HepG2 (cell line): ENCODE results near the gene RSBN1L. TPM values are rescaled to one million over a fixed set of nuclear protein-coding genes. Genes with fewer than 3 reads are reported as not detected.

Experiments
- AGO1 ChIP-seq: fragments of 200-400 bp; formaldehyde crosslinking; IDR thresholded peaks from 2 replicates; pipeline ENCODE4 v1.6.1; 2017; ENCODE audit warnings: mild to moderate bottlenecking, low read depth, low read length, moderate library complexity; ENCODE audit not compliant: poor library complexity, severe bottlenecking
- AHR ChIP-seq: IDR thresholded peaks from 2 replicates; pipeline ENCODE4 v1.6.1; 2018; ENCODE audit warnings: missing genetic modification reagents, missing compliant biosample characterization
- BRD4 ChIP-seq: sonication (generic); formaldehyde crosslinking; IDR thresholded peaks from 2 replicates; pipeline ENCODE4 v1.4.0; 2020; ENCODE audit warnings: missing genetic modification reagents
- HNRNPUL1 ChIP-seq: fragments of 200-400 bp; formaldehyde crosslinking; IDR thresholded peaks from 2 replicates; pipeline ENCODE4 v1.6.1; 2017; ENCODE audit warnings: low read depth, mild to moderate bottlenecking, low read length, moderate library complexity
- ISL2 ChIP-seq: sonication (generic); formaldehyde crosslinking; IDR thresholded peaks from 2 replicates; pipeline ENCODE4 v1.5.0; 2020; ENCODE audit warnings: missing genetic modification reagents
- KDM4B ChIP-seq: sonication (generic); formaldehyde crosslinking; IDR thresholded peaks from 2 replicates; pipeline ENCODE4 v1.4.0; 2020; ENCODE audit warnings: missing genetic modification reagents
- KLF12 ChIP-seq: sonication (generic); formaldehyde crosslinking; IDR thresholded peaks from 2 replicates; pipeline ENCODE4 v1.4.0; 2020; ENCODE audit warnings: missing genetic modification reagents, borderline replicate concordance
- KLF9 ChIP-seq: IDR thresholded peaks from 2 replicates; pipeline ENCODE4 v1.6.1; 2016; ENCODE audit warnings: low read depth
- MEIS1 ChIP-seq: sonication (generic); formaldehyde crosslinking; IDR thresholded peaks from 2 replicates; pipeline ENCODE4 v1.9.0; 2021; ENCODE audit warnings: mild to moderate bottlenecking, missing genetic modification reagents, moderate library complexity, borderline replicate concordance
- MTF1 ChIP-seq: sonication (generic); formaldehyde crosslinking; IDR thresholded peaks from 2 replicates; pipeline ENCODE4 v1.5.0; 2020; ENCODE audit warnings: missing genetic modification reagents
- MTF2 ChIP-seq: sonication (generic); formaldehyde crosslinking; IDR thresholded peaks from 2 replicates; pipeline ENCODE4 v1.5.0; 2020; ENCODE audit warnings: missing genetic modification reagents, borderline replicate concordance
- NR2C2 ChIP-seq: sonication (generic); formaldehyde crosslinking; IDR thresholded peaks from 2 replicates; pipeline ENCODE4 v1.4.0; 2020; ENCODE audit warnings: missing genetic modification reagents, mild to moderate bottlenecking, moderate library complexity, borderline replicate concordance
- NRL ChIP-seq: sonication (generic); formaldehyde crosslinking; IDR thresholded peaks from 2 replicates; pipeline ENCODE4 v1.5.0; 2020; ENCODE audit warnings: missing genetic modification reagents, mild to moderate bottlenecking, moderate library complexity, borderline replicate concordance
- RELA ChIP-seq: sonication (generic); formaldehyde crosslinking; IDR thresholded peaks from 2 replicates; pipeline ENCODE4 v1.4.0; 2020; ENCODE audit warnings: missing genetic modification reagents
- RXRB ChIP-seq: IDR thresholded peaks from 2 replicates; pipeline ENCODE4 v1.6.1; 2016; ENCODE audit warnings: borderline replicate concordance, missing genetic modification reagents, missing compliant biosample characterization
- SETDB1 ChIP-seq: sonication (generic); formaldehyde crosslinking; IDR thresholded peaks from 2 replicates; pipeline ENCODE4 v1.5.1; 2020; ENCODE audit warnings: missing genetic modification reagents, mild to moderate bottlenecking, borderline replicate concordance
- SMYD3 ChIP-seq: sonication (generic); formaldehyde crosslinking; IDR thresholded peaks from 2 replicates; pipeline ENCODE4 v1.8.1; 2023; ENCODE audit warnings: mild to moderate bottlenecking, missing genetic modification reagents
- SNAPC2 ChIP-seq: sonication (generic); formaldehyde crosslinking; IDR thresholded peaks from 2 replicates; pipeline ENCODE4 v1.8.1; 2022; ENCODE audit warnings: mild to moderate bottlenecking, missing genetic modification reagents
- SOX5 ChIP-seq: IDR thresholded peaks from 2 replicates; pipeline ENCODE4 v1.6.1; 2016; ENCODE audit warnings: borderline replicate concordance
- TRIM24 ChIP-seq: sonication (generic); formaldehyde crosslinking; IDR thresholded peaks from 2 replicates; pipeline ENCODE4 v1.8.0; 2022; ENCODE audit warnings: mild to moderate bottlenecking, missing genetic modification reagents
- ZKSCAN5 ChIP-seq: sonication (generic); formaldehyde crosslinking; IDR thresholded peaks from 2 replicates; pipeline ENCODE4 v1.5.1; 2020; ENCODE audit warnings: mild to moderate bottlenecking, missing genetic modification reagents
- ZMAT3 ChIP-seq: sonication (generic); formaldehyde crosslinking; conservative IDR thresholded peaks from 2 replicates; pipeline ENCODE4 v1.7.0; 2021; ENCODE audit warnings: missing genetic modification reagents
- ZNF547 ChIP-seq: sonication (generic); formaldehyde crosslinking; IDR thresholded peaks from 2 replicates; pipeline ENCODE4 v1.5.1; 2020; ENCODE audit warnings: mild to moderate bottlenecking, missing genetic modification reagents
- ZNF782 ChIP-seq: sonication (generic); formaldehyde crosslinking; IDR thresholded peaks from 2 replicates; pipeline ENCODE4 v1.4.0; 2020; ENCODE audit warnings: missing genetic modification reagents, mild to moderate bottlenecking, borderline replicate concordance
- ZNF839 ChIP-seq: sonication (generic); formaldehyde crosslinking; IDR thresholded peaks from 2 replicates; pipeline ENCODE4 v1.4.0; 2020; ENCODE audit warnings: missing genetic modification reagents, mild to moderate bottlenecking, borderline replicate concordance
- ZSCAN20 ChIP-seq: sonication (generic); formaldehyde crosslinking; IDR thresholded peaks from 2 replicates; pipeline ENCODE4 v1.4.0; 2020; ENCODE audit warnings: missing genetic modification reagents, mild to moderate bottlenecking, borderline replicate concordance
- polyA plus RNA-seq, 8 experiments: library from polyadenylated mRNA; depleted of rRNA in 3 of 8; stranded (reverse) in 7 of 8; unstranded in 1 of 8; fragments of >200 nt; fragmentation: Illumina TruSeq in 4 of 8; extraction: Trizol in 4 of 8; gene quantifications; 2 replicates each; pipeline versions ENCODE4 v1.2.1 to v1.2.3, GENCODE V29; 2011 to 2016; ENCODE audit warnings: low read depth in 4 of 8, missing spikeins in 1 of 8, mixed read lengths in 1 of 8; ENCODE audit not compliant: insufficient read depth in 1 of 8
- total RNA-seq, 5 experiments: library from RNA; depleted of rRNA; stranded (reverse); fragments of >200 nt; fragmentation: Illumina TruSeq; extraction: Trizol; gene quantifications; 2 replicates each; pipeline ENCODE4 v1.2.3, GENCODE V29; 2016; ENCODE audit warnings: low read depth in 1 of 5
- TF ChIP-seq, protein P1 (sequence below): sonication (generic); formaldehyde crosslinking; IDR thresholded peaks from 2 replicates; pipeline ENCODE4 v1.5.0; 2020; ENCODE audit warnings: missing genetic modification reagents
- TF ChIP-seq, protein P2 (sequence below): sonication (generic); formaldehyde crosslinking; conservative IDR thresholded peaks from 2 replicates; pipeline ENCODE4 v1.4.0; 2020; ENCODE audit warnings: missing genetic modification reagents

Gene RSBN1L
- total and polyA plus RNA-seq, 2 of the 13 experiments (the other 11 are each of a cell fraction or from before 2014, with no cell fraction given), result 7.7 to 21.3 TPM

GRCh38 chr7:77798394-77799077 lies 102.3 kb downstream of the RSBN1L start, which contains the start of the genes PHTF2 and TMEM60 (continued):
- TF ChIP-seq SMYD3 (CRISPR knock-in tag) (peak; percentile 25; the same call in 1 of the 2 replicates), ZSCAN20 (CRISPR knock-in tag) (no peak), SOX5 (peak; percentile 28; the same call in 1 of the 2 replicates), KLF9 (CRISPR knock-in tag) (no peak), RELA (CRISPR knock-in tag) (no peak), ZNF839 (CRISPR knock-in tag) (no peak), KLF12 (CRISPR knock-in tag) (no peak), MEIS1 (no peak; the same call in 1 of the 2 replicates), MTF1 (CRISPR knock-in tag) (no peak), MTF2 (CRISPR knock-in tag) (no peak), ZNF782 (peak; percentile 79; the same call in 1 of the 2 replicates), ZMAT3 (CRISPR knock-in tag) (peak; percentile 78), AGO1 (peak; percentile 51), SNAPC2 (CRISPR knock-in tag) (no peak), RXRB (CRISPR knock-in tag) (peak; percentile 30), ZKSCAN5 (CRISPR knock-in tag) (no peak), ISL2 (CRISPR knock-in tag) (no peak), KDM4B (CRISPR knock-in tag) (0 out of 2 replicates have a peak, but pooled peaks have one; percentile 9), NR2C2 (no peak; the same call in 1 of the 2 replicates), ZNF547 (CRISPR knock-in tag) (peak; percentile 52; the same call in 1 of the 2 replicates), SETDB1 (no peak), HNRNPUL1 (peak; percentile 58; the same call in 1 of the 2 replicates), AHR (CRISPR knock-in tag) (no peak), NRL (CRISPR knock-in tag) (peak; percentile 60; the same call in 1 of the 2 replicates), BRD4 (CRISPR knock-in tag) (no peak), TRIM24 (CRISPR knock-in tag) (no peak)
- TF ChIP-seq, protein P1, sequence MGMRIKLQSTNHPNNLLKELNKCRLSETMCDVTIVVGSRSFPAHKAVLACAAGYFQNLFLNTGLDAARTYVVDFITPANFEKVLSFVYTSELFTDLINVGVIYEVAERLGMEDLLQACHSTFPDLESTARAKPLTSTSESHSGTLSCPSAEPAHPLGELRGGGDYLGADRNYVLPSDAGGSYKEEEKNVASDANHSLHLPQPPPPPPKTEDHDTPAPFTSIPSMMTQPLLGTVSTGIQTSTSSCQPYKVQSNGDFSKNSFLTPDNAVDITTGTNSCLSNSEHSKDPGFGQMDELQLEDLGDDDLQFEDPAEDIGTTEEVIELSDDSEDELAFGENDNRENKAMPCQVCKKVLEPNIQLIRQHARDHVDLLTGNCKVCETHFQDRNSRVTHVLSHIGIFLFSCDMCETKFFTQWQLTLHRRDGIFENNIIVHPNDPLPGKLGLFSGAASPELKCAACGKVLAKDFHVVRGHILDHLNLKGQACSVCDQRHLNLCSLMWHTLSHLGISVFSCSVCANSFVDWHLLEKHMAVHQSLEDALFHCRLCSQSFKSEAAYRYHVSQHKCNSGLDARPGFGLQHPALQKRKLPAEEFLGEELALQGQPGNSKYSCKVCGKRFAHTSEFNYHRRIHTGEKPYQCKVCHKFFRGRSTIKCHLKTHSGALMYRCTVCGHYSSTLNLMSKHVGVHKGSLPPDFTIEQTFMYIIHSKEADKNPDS (CRISPR knock-in tag), result no peak
- TF ChIP-seq, protein P2, sequence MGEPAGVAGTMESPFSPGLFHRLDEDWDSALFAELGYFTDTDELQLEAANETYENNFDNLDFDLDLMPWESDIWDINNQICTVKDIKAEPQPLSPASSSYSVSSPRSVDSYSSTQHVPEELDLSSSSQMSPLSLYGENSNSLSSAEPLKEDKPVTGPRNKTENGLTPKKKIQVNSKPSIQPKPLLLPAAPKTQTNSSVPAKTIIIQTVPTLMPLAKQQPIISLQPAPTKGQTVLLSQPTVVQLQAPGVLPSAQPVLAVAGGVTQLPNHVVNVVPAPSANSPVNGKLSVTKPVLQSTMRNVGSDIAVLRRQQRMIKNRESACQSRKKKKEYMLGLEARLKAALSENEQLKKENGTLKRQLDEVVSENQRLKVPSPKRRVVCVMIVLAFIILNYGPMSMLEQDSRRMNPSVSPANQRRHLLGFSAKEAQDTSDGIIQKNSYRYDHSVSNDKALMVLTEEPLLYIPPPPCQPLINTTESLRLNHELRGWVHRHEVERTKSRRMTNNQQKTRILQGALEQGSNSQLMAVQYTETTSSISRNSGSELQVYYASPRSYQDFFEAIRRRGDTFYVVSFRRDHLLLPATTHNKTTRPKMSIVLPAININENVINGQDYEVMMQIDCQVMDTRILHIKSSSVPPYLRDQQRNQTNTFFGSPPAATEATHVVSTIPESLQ (CRISPR knock-in tag), result no peak
